OCI-LY7 (cell line): ENCODE measurements around the gene CDC42BPB. TPM values are rescaled to one million over a fixed set of nuclear protein-coding genes. Genes with fewer than 3 reads are reported as not detected.

ENCODE experiments used
- BruUV-seq: library from RNA; stranded (reverse); fragments of 400-500 nt; replicated peaks from 2 replicates; lab custom pipeline; 2021; lab: Mats Ljungman, UMichigan
- CTCF ChIA-PET: fragments of 300-600 bp; sonication (Branson Sonifier 250); formaldehyde crosslinking; loops from one replicate; lab custom pipeline; 2022; ENCODE audit warnings: antibody characterized with exemption; ENCODE audit not compliant: unreplicated experiment; lab: Charles Lee
- POLR2A ChIA-PET: fragments of 300-600 bp; sonication (Branson Sonifier 250); formaldehyde crosslinking; loops from one replicate; lab custom pipeline; 2022; ENCODE audit warnings: antibody characterized with exemption; lab: Charles Lee
- DNase-seq: peaks from one replicate; pipeline ENCODE4 v3.0.0-alpha.2; 2015; ENCODE audit warnings: low spot score
- H2AFZ ChIP-seq: fragments of 200-600 bp; sonication (generic), shearing (Covaris generic); 2 replicates; pipeline ENCODE4 v1.6.1; 2014; ENCODE audit warnings: mild to moderate bottlenecking, antibody characterized with exemption, low read length, moderate library complexity
- H3K27ac ChIP-seq: fragments of 200-600 bp; sonication (generic); 2 replicates; pipeline ENCODE4 v1.5.1; 2014; ENCODE audit warnings: mixed run types, low read depth, mild to moderate bottlenecking, moderate library complexity, low read length, inconsistent platforms; ENCODE audit not compliant: poor library complexity, severe bottlenecking
- H3K36me3 ChIP-seq: fragments of 200-600 bp; sonication (generic); 2 replicates; pipeline ENCODE4 v1.6.1; 2014; ENCODE audit warnings: mild to moderate bottlenecking, antibody characterized with exemption, low read length, moderate library complexity, mixed read lengths; ENCODE audit not compliant: insufficient read depth
- H3K4me1 ChIP-seq: fragments of 200-600 bp; sonication (generic); 2 replicates; pipeline ENCODE4 v1.5.1; 2014; ENCODE audit warnings: mild to moderate bottlenecking, low read length; ENCODE audit not compliant: insufficient read depth, poor library complexity, severe bottlenecking
- H3K4me2 ChIP-seq: fragments of 200-600 bp; sonication (generic); 2 replicates; pipeline ENCODE4 v1.6.1; 2014; ENCODE audit warnings: mild to moderate bottlenecking, low read length
- H3K4me3 ChIP-seq: fragments of 200-600 bp; sonication (generic); 2 replicates; pipeline ENCODE4 v1.5.1; 2014; ENCODE audit warnings: mild to moderate bottlenecking, low read depth, low read length; ENCODE audit not compliant: poor library complexity, severe bottlenecking
- H3K79me2 ChIP-seq: fragments of 200-600 bp; sonication (generic); 2 replicates; pipeline ENCODE4 v1.6.1; 2016; ENCODE audit warnings: low read depth, mild to moderate bottlenecking, low read length, moderate library complexity, mixed read lengths; ENCODE audit not compliant: insufficient read depth
- H3K9me2 ChIP-seq: fragments of 200-600 bp; sonication (generic); 2 replicates; pipeline ENCODE4 v1.6.1; 2016; ENCODE audit warnings: mild to moderate bottlenecking, low read length, mixed read lengths; ENCODE audit not compliant: insufficient read depth
- H3K9me3 ChIP-seq: fragments of 200-600 bp; sonication (generic); 2 replicates; pipeline ENCODE4 v1.6.1; 2014; ENCODE audit warnings: mild to moderate bottlenecking, mixed run types, low read length, mixed read lengths
- H4K20me1 ChIP-seq: fragments of 200-600 bp; sonication (generic); 2 replicates; pipeline ENCODE4 v1.6.1; 2014; ENCODE audit warnings: mild to moderate bottlenecking, antibody characterized with exemption, low read length, moderate library complexity, mixed read lengths; ENCODE audit not compliant: insufficient read depth
- EZH2phosphoT487 ChIP-seq: fragments of 200-600 bp; sonication (generic); IDR thresholded peaks from 2 replicates; pipeline ENCODE4 v1.6.1; 2018; ENCODE audit warnings: low read depth, borderline replicate concordance, mild to moderate bottlenecking, mixed run types, antibody characterized with exemption, low read length, moderate library complexity, mixed read lengths
- intact Hi-C: fragments of 100-400 bp; cut with micrococcal nuclease; formaldehyde crosslinking; loops from one replicate; pipeline ENCODE4 v1.10.0; 2022; ENCODE audit not compliant: unreplicated experiment
- total RNA-seq, 2 experiments: library from RNA; depleted of rRNA in 1 of 2; stranded (reverse); fragments of >200 nt in 1 of 2; shearing (Covaris generic) in 1 of 2; gene quantifications; 2 replicates each; pipeline ENCODE4 v1.2.3, GENCODE V29; 2014 to 2022
- TF ChIP-seq, protein P1 (sequence below): fragments of 200-600 bp; sonication (generic); conservative IDR thresholded peaks from 2 replicates; pipeline ENCODE4 v1.5.1; 2014; ENCODE audit warnings: mild to moderate bottlenecking, antibody characterized with exemption, low read length, moderate library complexity, mixed read lengths

The CDC42BPB gene
- total RNA-seq, 2 experiments from 2014 or later = 0.03 to 0.46 TPM

DNA sequence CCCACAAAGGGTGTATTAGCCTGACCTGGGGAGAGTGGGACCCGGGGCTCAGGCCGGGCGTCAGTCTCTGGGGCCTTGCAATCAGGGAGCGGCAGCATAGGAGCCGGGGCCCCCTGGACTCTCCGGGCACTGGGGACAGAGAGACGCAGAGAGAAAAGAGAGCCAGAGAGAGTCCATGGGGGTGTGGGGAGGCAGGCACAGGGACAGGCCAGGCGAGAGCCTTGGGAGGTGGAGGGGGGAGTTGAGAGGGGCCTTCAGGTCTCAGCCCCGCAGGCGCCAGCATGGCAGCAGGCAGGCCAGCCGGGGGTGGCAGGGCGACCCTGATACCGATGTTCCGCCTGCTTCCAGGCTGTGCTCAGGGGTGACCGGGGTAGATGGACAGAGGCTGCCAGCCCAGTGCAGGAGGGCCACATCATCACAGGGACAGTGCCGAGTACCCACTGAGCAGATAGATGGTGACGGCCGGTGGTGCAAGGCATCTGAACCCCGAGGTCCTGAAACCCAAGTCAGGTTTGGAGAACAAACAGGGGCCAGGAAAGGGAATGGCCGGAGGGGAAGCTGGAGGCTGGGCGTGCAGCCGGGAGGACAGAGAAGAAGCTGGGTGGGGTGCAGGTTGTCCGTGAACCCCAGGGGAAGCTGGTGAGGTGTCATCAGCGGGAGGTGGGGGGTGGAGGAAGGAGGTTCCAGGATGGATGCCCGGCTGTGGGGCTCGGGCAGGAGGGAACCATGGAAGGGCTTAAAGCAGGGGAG is 40.1 kb upstream of the CDC42BPB start:
- intact Hi-C loops = no loop called here
- TF ChIP-seq, protein P1, sequence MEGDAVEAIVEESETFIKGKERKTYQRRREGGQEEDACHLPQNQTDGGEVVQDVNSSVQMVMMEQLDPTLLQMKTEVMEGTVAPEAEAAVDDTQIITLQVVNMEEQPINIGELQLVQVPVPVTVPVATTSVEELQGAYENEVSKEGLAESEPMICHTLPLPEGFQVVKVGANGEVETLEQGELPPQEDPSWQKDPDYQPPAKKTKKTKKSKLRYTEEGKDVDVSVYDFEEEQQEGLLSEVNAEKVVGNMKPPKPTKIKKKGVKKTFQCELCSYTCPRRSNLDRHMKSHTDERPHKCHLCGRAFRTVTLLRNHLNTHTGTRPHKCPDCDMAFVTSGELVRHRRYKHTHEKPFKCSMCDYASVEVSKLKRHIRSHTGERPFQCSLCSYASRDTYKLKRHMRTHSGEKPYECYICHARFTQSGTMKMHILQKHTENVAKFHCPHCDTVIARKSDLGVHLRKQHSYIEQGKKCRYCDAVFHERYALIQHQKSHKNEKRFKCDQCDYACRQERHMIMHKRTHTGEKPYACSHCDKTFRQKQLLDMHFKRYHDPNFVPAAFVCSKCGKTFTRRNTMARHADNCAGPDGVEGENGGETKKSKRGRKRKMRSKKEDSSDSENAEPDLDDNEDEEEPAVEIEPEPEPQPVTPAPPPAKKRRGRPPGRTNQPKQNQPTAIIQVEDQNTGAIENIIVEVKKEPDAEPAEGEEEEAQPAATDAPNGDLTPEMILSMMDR = no peak
- no peak for TF ChIP-seq EZH2phosphoT487

DNA sequence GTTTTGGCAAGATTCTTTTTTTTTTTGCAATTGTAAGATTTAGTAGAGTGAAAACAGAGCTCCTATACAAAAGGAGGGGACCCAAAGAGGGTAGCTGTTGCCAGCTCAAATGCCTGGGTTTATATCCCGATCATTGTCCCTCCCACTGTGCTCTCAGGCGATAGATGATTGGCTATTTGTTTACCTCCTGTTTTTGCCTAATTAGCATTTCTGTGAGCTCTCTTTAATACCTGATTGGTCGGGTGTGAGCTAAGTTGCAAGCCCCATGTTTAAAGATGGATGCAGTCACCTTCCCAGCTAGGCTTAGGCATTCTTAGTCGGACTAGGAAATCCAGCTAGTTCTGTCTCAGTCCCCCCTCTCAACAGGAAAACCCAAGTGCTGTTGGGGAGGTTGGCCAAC is 39.0 kb upstream of the CDC42BPB start:
- peaks cover 16% of the 10 kb centered on the region for H3K4me1 ChIP-seq
- no peaks in the 10 kb centered on the region for H3K9me2 ChIP-seq
- H4K20me1 ChIP-seq = no peaks in the 10 kb centered on the region
- no TSS peak for BruUV-seq
- no peak overlapping the region for H3K4me3 ChIP-seq
- H2AFZ ChIP-seq = no peak overlapping the region
- no peak overlapping the region for H3K4me2 ChIP-seq
- CTCF ChIA-PET = interaction anchor here (0.6 to 1.0 kb wide), 2 partner anchors 9 to 350 kb away, joined by 4 read pairs; no protein-coding TSS in a partner anchor
- no peak for TF ChIP-seq EZH2phosphoT487
- TF ChIP-seq, protein P1 = no peak
- H3K36me3 ChIP-seq = no peaks in the 10 kb centered on the region
- POLR2A ChIA-PET = interaction anchor here (0.6 to 1.7 kb wide), 3 partner anchors 9 to 196 kb away, joined by 3 to 9 read pairs (median 4); no protein-coding TSS in a partner anchor
- H3K27ac ChIP-seq = no peak overlapping the region
- no peaks in the 10 kb centered on the region for H3K79me2 ChIP-seq
- no peak for DNase-seq
- intact Hi-C loops = no loop called here
- H3K9me3 ChIP-seq = no peaks in the 10 kb centered on the region

More for the DNA sequence above, 40.1 kb upstream of the CDC42BPB start:
- ChIA-PET CTCF (no interaction called here), POLR2A (interaction anchor here (1.0 kb wide), 1 partner anchor 195 kb away, joined by 4 read pairs; no protein-coding TSS in a partner anchor)
- DNase-seq = no peak
- Histone ChIP-seq H3K9me2 (no peaks in the 10 kb centered on the region), H3K27ac (no peak overlapping the region), H4K20me1 (no peaks in the 10 kb centered on the region), H3K36me3 (no peaks in the 10 kb centered on the region), H3K9me3 (no peaks in the 10 kb centered on the region), H3K4me3 (no peak overlapping the region), H3K4me1 (peaks cover 17% of the 10 kb centered on the region), H2AFZ (no peak overlapping the region), H3K4me2 (no peak overlapping the region), H3K79me2 (no peaks in the 10 kb centered on the region)
- BruUV-seq = no TSS peak
